ENCODE measurements around the gene IRGC.
A peak's percentile ranks its signal among the peaks of the same experiment; 100 is the strongest.

Gene IRGC

GRCh38 chr19:43726736-43727592, 11.1 kb downstream of the IRGC start:
- Mint-ChIP-seq H3K9me3 (no peaks in the 10 kb centered on the region), H3K27ac (no peak overlapping the region), H3K27me3 (no peaks in the 10 kb centered on the region), H3K4me1 (peaks cover 28% of the 10 kb centered on the region), H3K36me3 (peaks cover 42% of the 10 kb centered on the region), H3K4me3 (no peak overlapping the region)
- ATAC-seq = no peak

- H3K4me3 Mint-ChIP-seq = no peak overlapping the region
- no peaks in the 10 kb centered on the region for H3K27me3 Mint-ChIP-seq
- peaks cover 28% of the 10 kb centered on the region for H3K4me1 Mint-ChIP-seq
- no peaks in the 10 kb centered on the region for H3K9me3 Mint-ChIP-seq
- no peak for ATAC-seq
- H3K36me3 Mint-ChIP-seq = peaks cover 48% of the 10 kb centered on the region
- no peak overlapping the region for H3K27ac Mint-ChIP-seq
Measured at GRCh38 chr19:43727593-43727853, 11.6 kb downstream of the IRGC start.

- H3K9me3 Mint-ChIP-seq = no peaks in the 10 kb centered on the region
- peaks cover 72% of the 10 kb centered on the region for H3K36me3 Mint-ChIP-seq
- no peak overlapping the region for H3K27ac Mint-ChIP-seq
- H3K4me3 Mint-ChIP-seq = no peak overlapping the region
- ATAC-seq = no peak
- peaks cover 27% of the 10 kb centered on the region for H3K4me1 Mint-ChIP-seq
- no peaks in the 10 kb centered on the region for H3K27me3 Mint-ChIP-seq
Measured at GRCh38 chr19:43729919-43730318, 14.0 kb downstream of the IRGC start.

GRCh38 chr19:43731346-43731745, 15.5 kb downstream of the IRGC start:
- H3K36me3 Mint-ChIP-seq = peaks cover 82% of the 10 kb centered on the region
- H3K9me3 Mint-ChIP-seq = no peaks in the 10 kb centered on the region
- no peak overlapping the region for H3K27ac Mint-ChIP-seq
- H3K4me1 Mint-ChIP-seq = peaks cover 15% of the 10 kb centered on the region
- ATAC-seq = no peak
- H3K4me3 Mint-ChIP-seq = no peak overlapping the region
- no peaks in the 10 kb centered on the region for H3K27me3 Mint-ChIP-seq

GRCh38 chr19:43731846-43732245, 16.0 kb downstream of the IRGC start:
- H3K27me3 Mint-ChIP-seq = no peaks in the 10 kb centered on the region
- peaks cover 10% of the 10 kb centered on the region for H3K4me1 Mint-ChIP-seq
- H3K9me3 Mint-ChIP-seq = no peaks in the 10 kb centered on the region
- no peak overlapping the region for H3K4me3 Mint-ChIP-seq
- ATAC-seq = no peak
- H3K36me3 Mint-ChIP-seq = peaks cover 87% of the 10 kb centered on the region
- peak overlapping the region; percentile 31 for H3K27ac Mint-ChIP-seq

- Mint-ChIP-seq H3K4me3 (no peak overlapping the region), H3K27me3 (no peaks in the 10 kb centered on the region), H3K9me3 (no peaks in the 10 kb centered on the region), H3K4me1 (no peaks in the 10 kb centered on the region), H3K36me3 (peaks cover 88% of the 10 kb centered on the region), H3K27ac (no peak overlapping the region)
- no peak for ATAC-seq
Measured at GRCh38 chr19:43735013-43735412, 19.1 kb downstream of the IRGC start.

GRCh38 chr19:43735957-43736356, 20.1 kb downstream of the IRGC start:
- H3K27ac Mint-ChIP-seq = no peak overlapping the region

GRCh38 chr19:43738780-43739211, 22.9 kb downstream of the IRGC start:
- Mint-ChIP-seq H3K27ac (no peak overlapping the region), H3K36me3 (peaks cover 84% of the 10 kb centered on the region), H3K4me1 (no peaks in the 10 kb centered on the region), H3K4me3 (no peak overlapping the region), H3K27me3 (no peaks in the 10 kb centered on the region), H3K9me3 (no peaks in the 10 kb centered on the region)
- no peak for ATAC-seq

More at GRCh38 chr19:43735957-43736356, 20.1 kb downstream of the IRGC start:
- no peaks in the 10 kb centered on the region for H3K9me3 Mint-ChIP-seq
- H3K4me3 Mint-ChIP-seq = no peak overlapping the region
- H3K27me3 Mint-ChIP-seq = no peaks in the 10 kb centered on the region
- ATAC-seq = no peak
- H3K4me1 Mint-ChIP-seq = no peaks in the 10 kb centered on the region
- H3K36me3 Mint-ChIP-seq = peaks cover 92% of the 10 kb centered on the region

GRCh38 chr19:43739439-43740235, 23.8 kb downstream of the IRGC start:
- Mint-ChIP-seq H3K27ac (no peak overlapping the region), H3K4me3 (no peak overlapping the region), H3K36me3 (peaks cover 84% of the 10 kb centered on the region), H3K27me3 (no peaks in the 10 kb centered on the region), H3K9me3 (no peaks in the 10 kb centered on the region), H3K4me1 (peaks cover under 1% of the 10 kb centered on the region)
- no peak for ATAC-seq

GRCh38 chr19:43741075-43741825, 25.4 kb downstream of the IRGC start:
- ATAC-seq = no peak
- no peaks in the 10 kb centered on the region for H3K27me3 Mint-ChIP-seq
- peaks cover 13% of the 10 kb centered on the region for H3K4me1 Mint-ChIP-seq
- H3K4me3 Mint-ChIP-seq = no peak overlapping the region
- no peaks in the 10 kb centered on the region for H3K9me3 Mint-ChIP-seq
- no peak overlapping the region for H3K27ac Mint-ChIP-seq
- peaks cover 80% of the 10 kb centered on the region for H3K36me3 Mint-ChIP-seq

GRCh38 chr19:43743059-43743458, 27.2 kb downstream of the IRGC start:
- no peaks in the 10 kb centered on the region for H3K9me3 Mint-ChIP-seq
- H3K4me1 Mint-ChIP-seq = peaks cover 26% of the 10 kb centered on the region
- no peak overlapping the region for H3K4me3 Mint-ChIP-seq
- peak overlapping the region; percentile 15 for H3K27ac Mint-ChIP-seq
- no peak for ATAC-seq
- no peaks in the 10 kb centered on the region for H3K27me3 Mint-ChIP-seq
- H3K36me3 Mint-ChIP-seq = peaks cover 69% of the 10 kb centered on the region

- Mint-ChIP-seq H3K36me3 (peaks cover 60% of the 10 kb centered on the region), H3K4me3 (peak overlapping the region; percentile 37), H3K27me3 (no peaks in the 10 kb centered on the region), H3K27ac (peak overlapping the region; percentile 96), H3K9me3 (no peaks in the 10 kb centered on the region), H3K4me1 (peaks cover 53% of the 10 kb centered on the region)
- ATAC-seq = peak; percentile 44
Measured at GRCh38 chr19:43747557-43748204, 31.8 kb downstream of the IRGC start.

- H3K4me1 Mint-ChIP-seq = peaks cover 59% of the 10 kb centered on the region
- no peak for ATAC-seq
Measured at GRCh38 chr19:43748205-43748594, 32.3 kb downstream of the IRGC start.

GRCh38 chr19:43748685-43749084, 32.8 kb downstream of the IRGC start:
- ATAC-seq = no peak
- Mint-ChIP-seq H3K27me3 (no peaks in the 10 kb centered on the region), H3K27ac (peak overlapping the region; percentile 96), H3K4me1 (peaks cover 63% of the 10 kb centered on the region), H3K4me3 (peak overlapping the region; percentile 51), H3K9me3 (no peaks in the 10 kb centered on the region), H3K36me3 (peaks cover 52% of the 10 kb centered on the region)

More at GRCh38 chr19:43748205-43748594, 32.3 kb downstream of the IRGC start:
- Mint-ChIP-seq H3K27me3 (no peaks in the 10 kb centered on the region), H3K9me3 (no peaks in the 10 kb centered on the region), H3K36me3 (peaks cover 55% of the 10 kb centered on the region), H3K4me3 (peak overlapping the region; percentile 51), H3K27ac (peak overlapping the region; percentile 96)

GRCh38 chr19:43749152-43749551, 33.3 kb downstream of the IRGC start:
- peak overlapping the region; percentile 1 for H3K4me3 Mint-ChIP-seq
- H3K9me3 Mint-ChIP-seq = no peaks in the 10 kb centered on the region
- H3K27me3 Mint-ChIP-seq = no peaks in the 10 kb centered on the region
- peaks cover 48% of the 10 kb centered on the region for H3K36me3 Mint-ChIP-seq
- H3K4me1 Mint-ChIP-seq = peaks cover 67% of the 10 kb centered on the region
- H3K27ac Mint-ChIP-seq = peak overlapping the region; percentile 96
- no peak for ATAC-seq
